Measurements from ENCODE around the gene EZR. TPM values are rescaled to one million over a fixed set of nuclear protein-coding genes. Genes with fewer than 3 reads are reported as not detected.

EZR gene
- total RNA-seq, 1 experiment from 2014 or later = 375 TPM

- H2BK15ac ChIP-seq (ENCODE audit: low read depth, low read length) = no peak overlapping the region
- H3T11ph ChIP-seq (ENCODE audit: low read length) = no peak overlapping the region
- H3K18ac ChIP-seq (ENCODE audit: insufficient read length, low read depth, low read length) = no peak overlapping the region
- no peak overlapping the region for H3K56ac ChIP-seq (ENCODE audit: insufficient read length, low read depth, low read length)
- peaks cover 16% of the 10 kb centered on the region for H3K4me1 ChIP-seq (ENCODE audit: insufficient read depth, low read length)
- H4K20me1 ChIP-seq (ENCODE audit: control insufficient read depth, insufficient read depth, insufficient read length) = no peaks in the 10 kb centered on the region
- H3K27me3 Mint-ChIP-seq (ENCODE audit: low read depth) = no peaks in the 10 kb centered on the region
- H4K5ac ChIP-seq (ENCODE audit: insufficient read length, low read depth, low read length) = no peak overlapping the region
- no peak overlapping the region for H2AK5ac ChIP-seq (ENCODE audit: insufficient read length, low read length)
- no peak overlapping the region for H2BK20ac ChIP-seq (ENCODE audit: low read depth, low read length, poor library complexity, severe bottlenecking)
- no peak overlapping the region for H2BK120ac ChIP-seq (ENCODE audit: low read depth, low read length, poor library complexity, severe bottlenecking)
- no peak overlapping the region for H3K4me2 ChIP-seq (ENCODE audit: insufficient read depth, insufficient read length, low read length)
- H3K4me3 Mint-ChIP-seq = no peak overlapping the region
- H2BK5ac ChIP-seq (ENCODE audit: insufficient read length, low read length) = no peak overlapping the region
- H3K27ac Mint-ChIP-seq = peak overlapping the region in 2 of 3 experiments; percentile 63 to 68; a peak in 3 of 7 replicates
- DNase-seq = no peak
- peaks cover 4 to 61% (median 32%) of the 10 kb centered on the region in 3 experiments; a peak in 6 of 7 replicates for H3K36me3 Mint-ChIP-seq (ENCODE audit: insufficient read depth in 1 of 3, low read depth in 3 of 3)
- no peak overlapping the region for H3K14ac ChIP-seq (ENCODE audit: insufficient read depth, low read length)
- H3K4me1 Mint-ChIP-seq = peaks cover 75% of the 10 kb centered on the region in 2 experiments
- no peak overlapping the region for H3K9ac ChIP-seq (ENCODE audit: extremely low read depth, insufficient read length, low read length)
- H2BK12ac ChIP-seq (ENCODE audit: insufficient read length, low read depth, low read length) = no peak overlapping the region
- no peak for TF ChIP-seq CTCF (conservative IDR thresholded peaks at IDR 0.05)
- no peaks in the 10 kb centered on the region for H3K9me3 Mint-ChIP-seq
- no peak overlapping the region for H3K27ac ChIP-seq (ENCODE audit: insufficient read length, low read depth, low read length)
- no peaks in the 10 kb centered on the region for H3K9me3 ChIP-seq (ENCODE audit: control insufficient read depth, low read depth, low read length)
- no peak overlapping the region for H3K23ac ChIP-seq (ENCODE audit: insufficient read length, low read depth, low read length)
- H3K23me2 ChIP-seq (ENCODE audit: insufficient read length, low read depth, low read length, poor library complexity, severe bottlenecking) = no peaks in the 10 kb centered on the region
- H3K79me1 ChIP-seq (ENCODE audit: insufficient read depth, low read depth, low read length, poor library complexity, severe bottlenecking) = no peaks in the 10 kb centered on the region
- no peak overlapping the region for H2AFZ ChIP-seq (ENCODE audit: low read length)
- H3K4ac ChIP-seq (ENCODE audit: low read depth, low read length) = no peak overlapping the region
- no peaks in the 10 kb centered on the region for H3K27me3 ChIP-seq (ENCODE audit: insufficient read depth, low read length)
- H4K8ac ChIP-seq (replicated peaks; ENCODE audit: insufficient read length, low read depth, low read length) = no peak overlapping the region
- H3K79me2 ChIP-seq (ENCODE audit: insufficient read depth, low read length) = peaks cover 70% of the 10 kb centered on the region
- H4K91ac ChIP-seq (ENCODE audit: insufficient read length, low read depth, low read length) = no peak overlapping the region
Observed at GRCh38 chr6:158804207-158804606, 15.0 kb downstream of the EZR start.
